Measurements from ENCODE around the gene NLGN4X. TPM values are rescaled to one million over a fixed set of nuclear protein-coding genes. Genes with fewer than 3 reads are reported as not detected.
A peak's percentile ranks its signal among the peaks of the same experiment; 100 is the strongest.

Gene NLGN4X
- total RNA-seq, 1 experiment from 2014 or later = 44.3 TPM

DNA sequence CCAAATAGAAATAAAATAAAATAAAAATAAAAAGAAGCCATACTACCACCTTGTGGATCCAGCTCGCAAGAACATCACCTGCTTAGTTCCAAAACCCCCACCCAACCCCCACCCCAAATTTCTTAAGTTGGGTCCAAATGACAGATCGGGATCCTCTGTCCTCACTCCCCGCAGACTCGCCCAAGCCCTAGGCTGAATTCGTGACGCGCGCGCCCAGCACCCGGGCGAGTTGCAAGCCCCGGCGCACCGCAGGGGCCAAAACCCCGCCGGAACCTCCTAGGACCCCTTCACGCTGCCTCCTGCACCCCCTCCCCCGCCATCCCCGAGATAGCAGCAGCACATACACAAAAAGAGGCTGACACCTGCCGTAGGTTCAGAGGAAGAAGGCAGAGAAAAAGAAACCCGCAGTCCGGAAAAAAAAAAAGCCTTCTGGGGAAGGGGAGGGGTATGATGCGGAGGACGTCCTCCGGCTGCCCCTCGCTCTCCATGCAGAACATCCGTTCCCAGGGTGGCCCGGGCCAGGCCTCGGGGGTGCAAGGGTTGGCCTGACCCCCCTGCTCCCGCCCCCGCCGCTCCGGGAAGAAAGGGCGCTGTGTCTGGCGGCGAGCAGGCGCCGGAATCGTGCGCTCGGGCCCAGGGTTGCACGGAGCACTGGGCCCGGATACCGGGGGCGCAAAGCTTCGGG lies 2.6 kb downstream of the NLGN4X start:
- no peak for TF ChIP-seq EZH2 (IDR thresholded peaks at IDR 0.05; ENCODE audit: borderline replicate concordance, low read depth, low read length, poor library complexity, severe bottlenecking)
- TF ChIP-seq, protein P1, sequence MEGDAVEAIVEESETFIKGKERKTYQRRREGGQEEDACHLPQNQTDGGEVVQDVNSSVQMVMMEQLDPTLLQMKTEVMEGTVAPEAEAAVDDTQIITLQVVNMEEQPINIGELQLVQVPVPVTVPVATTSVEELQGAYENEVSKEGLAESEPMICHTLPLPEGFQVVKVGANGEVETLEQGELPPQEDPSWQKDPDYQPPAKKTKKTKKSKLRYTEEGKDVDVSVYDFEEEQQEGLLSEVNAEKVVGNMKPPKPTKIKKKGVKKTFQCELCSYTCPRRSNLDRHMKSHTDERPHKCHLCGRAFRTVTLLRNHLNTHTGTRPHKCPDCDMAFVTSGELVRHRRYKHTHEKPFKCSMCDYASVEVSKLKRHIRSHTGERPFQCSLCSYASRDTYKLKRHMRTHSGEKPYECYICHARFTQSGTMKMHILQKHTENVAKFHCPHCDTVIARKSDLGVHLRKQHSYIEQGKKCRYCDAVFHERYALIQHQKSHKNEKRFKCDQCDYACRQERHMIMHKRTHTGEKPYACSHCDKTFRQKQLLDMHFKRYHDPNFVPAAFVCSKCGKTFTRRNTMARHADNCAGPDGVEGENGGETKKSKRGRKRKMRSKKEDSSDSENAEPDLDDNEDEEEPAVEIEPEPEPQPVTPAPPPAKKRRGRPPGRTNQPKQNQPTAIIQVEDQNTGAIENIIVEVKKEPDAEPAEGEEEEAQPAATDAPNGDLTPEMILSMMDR (conservative IDR thresholded peaks at IDR 0.05; ENCODE audit: low read depth, low read length) = peak; percentile 50; the same call in 1 of the 2 replicates
- peak; percentile 69 for DNase-seq (ENCODE audit: low spot score)
- BruUV-seq (replicated peaks) = no TSS peak
- ChIA-PET POLR2A (ENCODE audit: low non-redundant PET) (no interaction called here), CTCF (no interaction called here)
- Histone ChIP-seq H3K4me3 (ENCODE audit: low read depth, low read length, poor library complexity, severe bottlenecking) (peak overlapping the region; percentile 95), H3K9me3 (ENCODE audit: low read depth, low read length, poor library complexity, severe bottlenecking) (no peaks in the 10 kb centered on the region), H3K4me1 (ENCODE audit: insufficient read depth, low read length, poor library complexity, severe bottlenecking) (peaks cover 14% of the 10 kb centered on the region), H3K27me3 (replicated peaks; ENCODE audit: insufficient read depth, low read depth, low read length, poor library complexity) (peaks cover 3% of the 10 kb centered on the region), H3K36me3 (ENCODE audit: insufficient read depth, low read length, poor library complexity, severe bottlenecking) (no peaks in the 10 kb centered on the region), H3K27ac (ENCODE audit: low read depth, low read length, poor library complexity, severe bottlenecking) (peak overlapping the region; percentile 88)
- intact Hi-C loops (cut with micrococcal nuclease; ENCODE audit: unreplicated experiment) = loop anchor here (2.0 to 5.0 kb wide), 5 partner anchors 136 to 949 kb away; no protein-coding TSS in a partner anchor

DNA sequence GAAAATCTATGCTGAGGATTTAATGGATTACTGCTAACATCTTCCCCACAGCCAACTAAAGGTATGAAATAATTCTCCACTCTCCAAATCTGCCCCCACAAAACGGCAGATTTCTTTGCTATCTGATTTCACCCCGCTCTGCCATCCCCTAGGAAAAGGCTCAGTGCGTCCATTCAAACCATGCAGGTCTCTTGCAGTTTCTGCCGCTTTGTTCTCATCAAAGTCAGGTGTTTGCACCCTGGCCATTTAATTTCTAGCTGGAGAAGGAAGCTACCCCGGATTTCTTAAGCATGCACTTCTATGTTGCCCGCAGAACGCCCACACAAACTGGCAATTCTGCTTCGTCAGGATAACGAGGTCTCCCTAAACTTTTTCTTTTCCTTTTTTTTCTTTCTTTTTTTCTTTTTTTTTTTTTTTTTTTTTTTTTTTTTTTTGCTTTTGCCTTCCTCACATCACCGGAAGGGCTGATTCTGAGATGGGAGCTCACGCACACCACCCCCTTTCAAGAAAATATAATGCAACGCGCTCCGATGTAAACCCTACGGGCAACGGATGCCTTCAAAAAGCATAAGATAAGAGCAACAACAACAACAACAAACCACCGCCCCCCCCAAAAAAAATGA lies 3.3 kb downstream of the NLGN4X start:
- H3K4me3 ChIP-seq (ENCODE audit: low read depth, low read length, poor library complexity, severe bottlenecking) = peak overlapping the region; percentile 95
- no peak for DNase-seq (ENCODE audit: low spot score)
- ChIA-PET CTCF (interaction anchor here (0.5 kb wide), 2 partner anchors 127 to 636 kb away, joined by 3 read pairs; no protein-coding TSS in a partner anchor), POLR2A (ENCODE audit: low non-redundant PET) (no interaction called here)
- BruUV-seq (replicated peaks) = TSS peak; percentile 71
- no peak overlapping the region for H3K27ac ChIP-seq (ENCODE audit: low read depth, low read length, poor library complexity, severe bottlenecking)
- no peak for TF ChIP-seq EZH2 (IDR thresholded peaks at IDR 0.05; ENCODE audit: borderline replicate concordance, low read depth, low read length, poor library complexity, severe bottlenecking)
- TF ChIP-seq, protein P1 (conservative IDR thresholded peaks at IDR 0.05; ENCODE audit: low read depth, low read length) = no peak; the same call in 1 of the 2 replicates
- intact Hi-C loops (cut with micrococcal nuclease; ENCODE audit: unreplicated experiment) = loop anchor here (2.0 to 5.0 kb wide), 4 partner anchors 137 to 948 kb away; no protein-coding TSS in a partner anchor
- peaks cover 14% of the 10 kb centered on the region for H3K4me1 ChIP-seq (ENCODE audit: insufficient read depth, low read length, poor library complexity, severe bottlenecking)
- H3K27me3 ChIP-seq (replicated peaks; ENCODE audit: insufficient read depth, low read depth, low read length, poor library complexity) = peaks cover 3% of the 10 kb centered on the region
- no peaks in the 10 kb centered on the region for H3K9me3 ChIP-seq (ENCODE audit: low read depth, low read length, poor library complexity, severe bottlenecking)
- no peaks in the 10 kb centered on the region for H3K36me3 ChIP-seq (ENCODE audit: insufficient read depth, low read length, poor library complexity, severe bottlenecking)

- no peaks in the 10 kb centered on the region for H3K36me3 ChIP-seq (ENCODE audit: insufficient read depth, low read length, poor library complexity, severe bottlenecking)
- ChIA-PET POLR2A (ENCODE audit: low non-redundant PET) (no interaction called here), CTCF (no interaction called here)
- no peak for TF ChIP-seq EZH2 (IDR thresholded peaks at IDR 0.05; ENCODE audit: borderline replicate concordance, low read depth, low read length, poor library complexity, severe bottlenecking)
- TF ChIP-seq, protein P1 (conservative IDR thresholded peaks at IDR 0.05; ENCODE audit: low read depth, low read length) = no peak
- DNase-seq (ENCODE audit: low spot score) = no peak
- no TSS peak for BruUV-seq (replicated peaks)
- H3K4me3 ChIP-seq (ENCODE audit: low read depth, low read length, poor library complexity, severe bottlenecking) = no peak overlapping the region
- peaks cover 14% of the 10 kb centered on the region for H3K4me1 ChIP-seq (ENCODE audit: insufficient read depth, low read length, poor library complexity, severe bottlenecking)
- H3K27me3 ChIP-seq (replicated peaks; ENCODE audit: insufficient read depth, low read depth, low read length, poor library complexity) = peaks cover 3% of the 10 kb centered on the region
- no peak overlapping the region for H3K27ac ChIP-seq (ENCODE audit: low read depth, low read length, poor library complexity, severe bottlenecking)
- no peaks in the 10 kb centered on the region for H3K9me3 ChIP-seq (ENCODE audit: low read depth, low read length, poor library complexity, severe bottlenecking)
- intact Hi-C loops (cut with micrococcal nuclease; ENCODE audit: unreplicated experiment) = loop anchor here (5.0 kb wide), 1 partner anchor 336 kb away; no protein-coding TSS in a partner anchor
These were observed 5.2 kb downstream of the NLGN4X start for GRCh38 chrX:6223516-6223915.
